ENCODE results near the gene HDGFL2. TPM values are rescaled to one million over a fixed set of nuclear protein-coding genes. Genes with fewer than 3 reads are reported as not detected.

HDGFL2 gene
- total RNA-seq, 1 donor from 2014 or later = 79.8 TPM

DNA sequence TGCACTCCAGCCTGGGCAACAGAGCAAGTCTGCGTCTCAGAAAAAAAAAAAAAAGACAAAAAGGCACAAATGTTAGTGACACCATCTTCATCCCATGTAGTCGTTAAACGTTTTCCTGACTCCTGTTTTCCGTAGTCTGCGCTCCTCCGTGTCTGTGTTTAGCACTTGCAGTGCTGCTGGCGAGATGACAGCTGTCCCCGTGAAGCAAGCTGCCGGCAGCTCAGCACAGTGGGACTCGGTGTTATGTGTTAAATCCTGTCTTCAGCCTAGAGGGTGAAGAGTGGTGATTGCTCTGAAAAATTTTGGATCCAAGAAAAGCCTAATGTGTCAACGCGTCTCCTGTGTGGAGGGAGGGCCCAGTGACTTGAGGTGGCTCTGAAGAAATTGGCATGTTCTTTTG is 32.9 kb upstream of the HDGFL2 start:
- H4K20me1 ChIP-seq (ENCODE audit: insufficient read depth, low read length) = no peaks in the 10 kb centered on the region
- no peaks in the 10 kb centered on the region for H3K27me3 ChIP-seq (ENCODE audit: insufficient read depth, low read length)
- H3K4me1 ChIP-seq (ENCODE audit: insufficient read depth, low read length) = no peaks in the 10 kb centered on the region
- no peak overlapping the region for H3K27ac Mint-ChIP-seq (ENCODE audit: unreplicated experiment)
- H3K36me3 ChIP-seq (ENCODE audit: insufficient read depth, low read length) = peaks cover 3% of the 10 kb centered on the region
- peaks cover 13% of the 10 kb centered on the region for H3K36me3 Mint-ChIP-seq (ENCODE audit: low read depth, unreplicated experiment)
- no peaks in the 10 kb centered on the region for H3K79me2 ChIP-seq (ENCODE audit: insufficient read depth, low read length)
- no peak overlapping the region for H3K4me2 ChIP-seq (ENCODE audit: low read length)
- no peak overlapping the region for H2AFZ ChIP-seq (ENCODE audit: low read depth, low read length)
- DNase-seq (ENCODE audit: low read depth) = no peak
- H3K4me3 Mint-ChIP-seq (ENCODE audit: unreplicated experiment) = no peak overlapping the region
- no peaks in the 10 kb centered on the region for H3K27me3 Mint-ChIP-seq (ENCODE audit: low read depth, unreplicated experiment)
- H3K27ac ChIP-seq (ENCODE audit: low read depth, low read length) = no peak overlapping the region
- no peak overlapping the region for H3K9ac ChIP-seq (ENCODE audit: low read length)
- no peak overlapping the region for H3K4me3 ChIP-seq (ENCODE audit: insufficient read depth, low read depth, low read length)
- no peak for FAIRE-seq
- H3K9me3 ChIP-seq (ENCODE audit: insufficient read depth, low read depth, low read length) = no peaks in the 10 kb centered on the region
- H3K9me3 Mint-ChIP-seq (ENCODE audit: unreplicated experiment) = no peaks in the 10 kb centered on the region
- TF ChIP-seq, protein P1, sequence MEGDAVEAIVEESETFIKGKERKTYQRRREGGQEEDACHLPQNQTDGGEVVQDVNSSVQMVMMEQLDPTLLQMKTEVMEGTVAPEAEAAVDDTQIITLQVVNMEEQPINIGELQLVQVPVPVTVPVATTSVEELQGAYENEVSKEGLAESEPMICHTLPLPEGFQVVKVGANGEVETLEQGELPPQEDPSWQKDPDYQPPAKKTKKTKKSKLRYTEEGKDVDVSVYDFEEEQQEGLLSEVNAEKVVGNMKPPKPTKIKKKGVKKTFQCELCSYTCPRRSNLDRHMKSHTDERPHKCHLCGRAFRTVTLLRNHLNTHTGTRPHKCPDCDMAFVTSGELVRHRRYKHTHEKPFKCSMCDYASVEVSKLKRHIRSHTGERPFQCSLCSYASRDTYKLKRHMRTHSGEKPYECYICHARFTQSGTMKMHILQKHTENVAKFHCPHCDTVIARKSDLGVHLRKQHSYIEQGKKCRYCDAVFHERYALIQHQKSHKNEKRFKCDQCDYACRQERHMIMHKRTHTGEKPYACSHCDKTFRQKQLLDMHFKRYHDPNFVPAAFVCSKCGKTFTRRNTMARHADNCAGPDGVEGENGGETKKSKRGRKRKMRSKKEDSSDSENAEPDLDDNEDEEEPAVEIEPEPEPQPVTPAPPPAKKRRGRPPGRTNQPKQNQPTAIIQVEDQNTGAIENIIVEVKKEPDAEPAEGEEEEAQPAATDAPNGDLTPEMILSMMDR (IDR thresholded peaks at IDR 0.05; ENCODE audit: insufficient read depth, low read depth, low read length) = no peak
- peaks cover 4% of the 10 kb centered on the region for H3K4me1 Mint-ChIP-seq (ENCODE audit: low read depth, unreplicated experiment)

GRCh38 chr19:4441994-4442818 is 29.9 kb upstream of the HDGFL2 start:
- no peak overlapping the region for H3K27ac Mint-ChIP-seq (ENCODE audit: unreplicated experiment)
- no peak overlapping the region for H3K4me2 ChIP-seq (ENCODE audit: low read length)
- no peaks in the 10 kb centered on the region for H3K9me3 Mint-ChIP-seq (ENCODE audit: unreplicated experiment)

DNA sequence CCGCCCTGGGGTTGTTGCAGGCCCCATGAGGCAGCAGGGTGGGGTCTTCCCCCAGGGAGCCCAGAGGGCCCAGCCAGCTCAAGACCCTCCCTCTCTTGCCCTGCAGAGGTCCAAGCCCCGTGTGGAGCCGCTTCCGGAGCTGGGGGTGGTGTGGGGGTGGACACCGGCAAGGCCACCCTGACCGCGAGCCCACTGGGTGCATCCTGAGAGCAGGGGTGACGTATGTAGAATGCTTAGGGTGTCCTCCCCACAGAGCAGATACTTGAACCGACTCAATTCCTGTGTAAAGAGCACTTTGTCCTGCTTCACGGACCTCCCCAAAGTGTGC is 29.3 kb upstream of the HDGFL2 start:
- no peak overlapping the region for H3K27ac Mint-ChIP-seq (ENCODE audit: unreplicated experiment)

More at GRCh38 chr19:4441994-4442818, 29.9 kb upstream of the HDGFL2 start:
- DNase-seq (ENCODE audit: low read depth) (no peak), FAIRE-seq (no peak)
- H3K4me3 Mint-ChIP-seq (ENCODE audit: unreplicated experiment) = no peak overlapping the region
- Histone ChIP-seq H3K79me2 (ENCODE audit: insufficient read depth, low read length) (no peaks in the 10 kb centered on the region), H3K4me3 (ENCODE audit: insufficient read depth, low read depth, low read length) (no peak overlapping the region), H3K9me3 (ENCODE audit: insufficient read depth, low read depth, low read length) (no peaks in the 10 kb centered on the region), H4K20me1 (ENCODE audit: insufficient read depth, low read length) (peaks cover 16% of the 10 kb centered on the region), H3K4me1 (ENCODE audit: insufficient read depth, low read length) (no peaks in the 10 kb centered on the region), H3K36me3 (ENCODE audit: insufficient read depth, low read length) (peaks cover 3% of the 10 kb centered on the region), H3K27ac (ENCODE audit: low read depth, low read length) (no peak overlapping the region), H3K27me3 (ENCODE audit: insufficient read depth, low read length) (no peaks in the 10 kb centered on the region), H2AFZ (ENCODE audit: low read depth, low read length) (no peak overlapping the region), H3K9ac (ENCODE audit: low read length) (no peak overlapping the region)
- TF ChIP-seq EZH2 (IDR thresholded peaks at IDR 0.05; ENCODE audit: insufficient read depth, low read length) = no peak
- TF ChIP-seq, protein P1 (IDR thresholded peaks at IDR 0.05; ENCODE audit: insufficient read depth, low read depth, low read length) = no peak
- peaks cover 4% of the 10 kb centered on the region for H3K4me1 Mint-ChIP-seq (ENCODE audit: low read depth, unreplicated experiment)
- no peaks in the 10 kb centered on the region for H3K27me3 Mint-ChIP-seq (ENCODE audit: low read depth, unreplicated experiment)
- peaks cover 7% of the 10 kb centered on the region for H3K36me3 Mint-ChIP-seq (ENCODE audit: low read depth, unreplicated experiment)

More for the DNA sequence above, 29.3 kb upstream of the HDGFL2 start:
- Mint-ChIP-seq H3K36me3 (ENCODE audit: low read depth, unreplicated experiment) (peaks cover 7% of the 10 kb centered on the region), H3K9me3 (ENCODE audit: unreplicated experiment) (no peaks in the 10 kb centered on the region), H3K4me3 (ENCODE audit: unreplicated experiment) (no peak overlapping the region), H3K4me1 (ENCODE audit: low read depth, unreplicated experiment) (peaks cover 4% of the 10 kb centered on the region), H3K27me3 (ENCODE audit: low read depth, unreplicated experiment) (no peaks in the 10 kb centered on the region)
- Histone ChIP-seq H3K27ac (ENCODE audit: low read depth, low read length) (no peak overlapping the region), H3K79me2 (ENCODE audit: insufficient read depth, low read length) (no peaks in the 10 kb centered on the region), H4K20me1 (ENCODE audit: insufficient read depth, low read length) (peaks cover 18% of the 10 kb centered on the region), H3K9ac (ENCODE audit: low read length) (no peak overlapping the region), H3K4me1 (ENCODE audit: insufficient read depth, low read length) (no peaks in the 10 kb centered on the region), H3K9me3 (ENCODE audit: insufficient read depth, low read depth, low read length) (no peaks in the 10 kb centered on the region), H2AFZ (ENCODE audit: low read depth, low read length) (no peak overlapping the region), H3K4me3 (ENCODE audit: insufficient read depth, low read depth, low read length) (no peak overlapping the region), H3K4me2 (ENCODE audit: low read length) (no peak overlapping the region), H3K27me3 (ENCODE audit: insufficient read depth, low read length) (no peaks in the 10 kb centered on the region), H3K36me3 (ENCODE audit: insufficient read depth, low read length) (peaks cover 4% of the 10 kb centered on the region)
- FAIRE-seq (no peak), DNase-seq (ENCODE audit: low read depth) (no peak)
- TF ChIP-seq EZH2 (IDR thresholded peaks at IDR 0.05; ENCODE audit: insufficient read depth, low read length) = no peak
- TF ChIP-seq, protein P1 (IDR thresholded peaks at IDR 0.05; ENCODE audit: insufficient read depth, low read depth, low read length) = no peak
